BJ (cell line): ENCODE data around the gene LRRC32. TPM values are rescaled to one million over a fixed set of nuclear protein-coding genes. Genes with fewer than 3 reads are reported as not detected.

ENCODE experiments used
- CTCF ChIA-PET: fragments of 350-600 bp; formaldehyde crosslinking; extraction: SDS; loops from one replicate; lab custom pipeline; 2021; ENCODE audit warnings: antibody characterized with exemption, inconsistent platforms; lab: Yijun Ruan, JAX
- POLR2A ChIA-PET: fragments of 300-600 bp; sonication (Branson Sonifier 250); formaldehyde crosslinking; extraction: SDS; loops from one replicate; lab custom pipeline; 2021; ENCODE audit warnings: antibody characterized with exemption; lab: Charles Lee
- DNase-seq: peaks from one replicate; pipeline ENCODE4 v3.0.0-alpha.2; 2011; ENCODE audit warnings: low read depth
- H3K27me3 ChIP-seq: 2 replicates; pipeline ENCODE4 v1.6.0; 2011; ENCODE audit warnings: low read length; ENCODE audit not compliant: control insufficient read depth, insufficient read depth
- H3K36me3 ChIP-seq: 2 replicates; pipeline ENCODE4 v1.5.1; 2011; ENCODE audit warnings: low read length; ENCODE audit not compliant: control insufficient read depth, insufficient read depth
- H3K4me3 ChIP-seq: 2 replicates; pipeline ENCODE4 v1.5.1; 2011; ENCODE audit warnings: low read depth, mild to moderate bottlenecking, control low read depth, low read length
- CTCF ChIP-seq: IDR thresholded peaks from 2 replicates; pipeline ENCODE4 v1.5.1; 2011; ENCODE audit warnings: low read depth, mild to moderate bottlenecking, control low read depth, inconsistent platforms, low read length, moderate library complexity; ENCODE audit not compliant: insufficient read depth
- polyA plus RNA-seq: library from polyadenylated mRNA; depleted of rRNA; stranded (reverse); fragments of >200 nt; gene quantifications from 2 replicates; pipeline ENCODE4 v1.2.3, GENCODE V29; 2011

LRRC32 gene
- polyA plus RNA-seq, 1 experiment = 1.9 TPM

- POLR2A ChIA-PET = no interaction called here
- Histone ChIP-seq H3K4me3 (no peak overlapping the region), H3K36me3 (no peaks in the 10 kb centered on the region), H3K27me3 (no peaks in the 10 kb centered on the region)
- no peak for DNase-seq
- no peak for TF ChIP-seq CTCF
- CTCF ChIA-PET = no interaction called here
These were observed 45.8 kb downstream of the LRRC32 start for GRCh38 chr11:76624500-76625379.

- CTCF ChIA-PET = no interaction called here
- TF ChIP-seq CTCF = no peak
- POLR2A ChIA-PET = no interaction called here
These were observed 46.6 kb downstream of the LRRC32 start for GRCh38 chr11:76623884-76624419.

GRCh38 chr11:76623171-76623883, 47.2 kb downstream of the LRRC32 start:
- no peak overlapping the region for H3K4me3 ChIP-seq
- no peak for TF ChIP-seq CTCF
- no peaks in the 10 kb centered on the region for H3K27me3 ChIP-seq
- POLR2A ChIA-PET = no interaction called here
- no peaks in the 10 kb centered on the region for H3K36me3 ChIP-seq
- CTCF ChIA-PET = no interaction called here
- no peak for DNase-seq

More at GRCh38 chr11:76623884-76624419, 46.6 kb downstream of the LRRC32 start:
- Histone ChIP-seq H3K36me3 (no peaks in the 10 kb centered on the region), H3K27me3 (no peaks in the 10 kb centered on the region), H3K4me3 (no peak overlapping the region)
- no peak for DNase-seq

GRCh38 chr11:76622493-76623094, 48.0 kb downstream of the LRRC32 start:
- no peak for TF ChIP-seq CTCF
- Histone ChIP-seq H3K4me3 (no peak overlapping the region), H3K27me3 (no peaks in the 10 kb centered on the region), H3K36me3 (no peaks in the 10 kb centered on the region)
- POLR2A ChIA-PET = no interaction called here
- CTCF ChIA-PET = no interaction called here
- no peak for DNase-seq

- no peak for TF ChIP-seq CTCF
- H3K36me3 ChIP-seq = no peaks in the 10 kb centered on the region
- H3K4me3 ChIP-seq = no peak overlapping the region
- no peaks in the 10 kb centered on the region for H3K27me3 ChIP-seq
- no peak for DNase-seq
- POLR2A ChIA-PET = no interaction called here
- CTCF ChIA-PET = no interaction called here
These were observed 48.7 kb downstream of the LRRC32 start for GRCh38 chr11:76621868-76622267.
